OCI-LY7 (cell line): ENCODE measurements around the gene CHKA. TPM values are rescaled to one million over a fixed set of nuclear protein-coding genes. Genes with fewer than 3 reads are reported as not detected.

Experiments used
- BruUV-seq: library from RNA; stranded (reverse); fragments of 400-500 nt; replicated peaks from 2 replicates; lab custom pipeline; 2021; lab: Mats Ljungman, UMichigan
- CTCF ChIA-PET: fragments of 300-600 bp; sonication (Branson Sonifier 250); formaldehyde crosslinking; loops from one replicate; lab custom pipeline; 2022; ENCODE audit warnings: antibody characterized with exemption; ENCODE audit not compliant: unreplicated experiment; lab: Charles Lee
- POLR2A ChIA-PET: fragments of 300-600 bp; sonication (Branson Sonifier 250); formaldehyde crosslinking; loops from one replicate; lab custom pipeline; 2022; ENCODE audit warnings: antibody characterized with exemption; lab: Charles Lee
- DNase-seq: peaks from one replicate; pipeline ENCODE4 v3.0.0-alpha.2; 2015; ENCODE audit warnings: low spot score
- H2AFZ ChIP-seq: fragments of 200-600 bp; sonication (generic), shearing (Covaris generic); 2 replicates; pipeline ENCODE4 v1.6.1; 2014; ENCODE audit warnings: mild to moderate bottlenecking, antibody characterized with exemption, low read length, moderate library complexity
- H3K27ac ChIP-seq: fragments of 200-600 bp; sonication (generic); 2 replicates; pipeline ENCODE4 v1.5.1; 2014; ENCODE audit warnings: mixed run types, low read depth, mild to moderate bottlenecking, moderate library complexity, low read length, inconsistent platforms; ENCODE audit not compliant: poor library complexity, severe bottlenecking
- H3K36me3 ChIP-seq: fragments of 200-600 bp; sonication (generic); 2 replicates; pipeline ENCODE4 v1.6.1; 2014; ENCODE audit warnings: mild to moderate bottlenecking, antibody characterized with exemption, low read length, moderate library complexity, mixed read lengths; ENCODE audit not compliant: insufficient read depth
- H3K4me1 ChIP-seq: fragments of 200-600 bp; sonication (generic); 2 replicates; pipeline ENCODE4 v1.5.1; 2014; ENCODE audit warnings: mild to moderate bottlenecking, low read length; ENCODE audit not compliant: insufficient read depth, poor library complexity, severe bottlenecking
- H3K4me2 ChIP-seq: fragments of 200-600 bp; sonication (generic); 2 replicates; pipeline ENCODE4 v1.6.1; 2014; ENCODE audit warnings: mild to moderate bottlenecking, low read length
- H3K4me3 ChIP-seq: fragments of 200-600 bp; sonication (generic); 2 replicates; pipeline ENCODE4 v1.5.1; 2014; ENCODE audit warnings: mild to moderate bottlenecking, low read depth, low read length; ENCODE audit not compliant: poor library complexity, severe bottlenecking
- H3K79me2 ChIP-seq: fragments of 200-600 bp; sonication (generic); 2 replicates; pipeline ENCODE4 v1.6.1; 2016; ENCODE audit warnings: low read depth, mild to moderate bottlenecking, low read length, moderate library complexity, mixed read lengths; ENCODE audit not compliant: insufficient read depth
- H3K9me2 ChIP-seq: fragments of 200-600 bp; sonication (generic); 2 replicates; pipeline ENCODE4 v1.6.1; 2016; ENCODE audit warnings: mild to moderate bottlenecking, low read length, mixed read lengths; ENCODE audit not compliant: insufficient read depth
- H3K9me3 ChIP-seq: fragments of 200-600 bp; sonication (generic); 2 replicates; pipeline ENCODE4 v1.6.1; 2014; ENCODE audit warnings: mild to moderate bottlenecking, mixed run types, low read length, mixed read lengths
- H4K20me1 ChIP-seq: fragments of 200-600 bp; sonication (generic); 2 replicates; pipeline ENCODE4 v1.6.1; 2014; ENCODE audit warnings: mild to moderate bottlenecking, antibody characterized with exemption, low read length, moderate library complexity, mixed read lengths; ENCODE audit not compliant: insufficient read depth
- EZH2phosphoT487 ChIP-seq: fragments of 200-600 bp; sonication (generic); IDR thresholded peaks from 2 replicates; pipeline ENCODE4 v1.6.1; 2018; ENCODE audit warnings: low read depth, borderline replicate concordance, mild to moderate bottlenecking, mixed run types, antibody characterized with exemption, low read length, moderate library complexity, mixed read lengths
- intact Hi-C: fragments of 100-400 bp; cut with micrococcal nuclease; formaldehyde crosslinking; loops from one replicate; pipeline ENCODE4 v1.10.0; 2022; ENCODE audit not compliant: unreplicated experiment
- total RNA-seq, 2 experiments: library from RNA; depleted of rRNA in 1 of 2; stranded (reverse); fragments of >200 nt in 1 of 2; shearing (Covaris generic) in 1 of 2; gene quantifications; 2 replicates each; pipeline ENCODE4 v1.2.3, GENCODE V29; 2014 to 2022
- TF ChIP-seq, protein P1 (sequence below): fragments of 200-600 bp; sonication (generic); conservative IDR thresholded peaks from 2 replicates; pipeline ENCODE4 v1.5.1; 2014; ENCODE audit warnings: mild to moderate bottlenecking, antibody characterized with exemption, low read length, moderate library complexity, mixed read lengths

Gene CHKA
- total RNA-seq, 2 experiments from 2014 or later = 36.1 to 47.2 TPM

DNA sequence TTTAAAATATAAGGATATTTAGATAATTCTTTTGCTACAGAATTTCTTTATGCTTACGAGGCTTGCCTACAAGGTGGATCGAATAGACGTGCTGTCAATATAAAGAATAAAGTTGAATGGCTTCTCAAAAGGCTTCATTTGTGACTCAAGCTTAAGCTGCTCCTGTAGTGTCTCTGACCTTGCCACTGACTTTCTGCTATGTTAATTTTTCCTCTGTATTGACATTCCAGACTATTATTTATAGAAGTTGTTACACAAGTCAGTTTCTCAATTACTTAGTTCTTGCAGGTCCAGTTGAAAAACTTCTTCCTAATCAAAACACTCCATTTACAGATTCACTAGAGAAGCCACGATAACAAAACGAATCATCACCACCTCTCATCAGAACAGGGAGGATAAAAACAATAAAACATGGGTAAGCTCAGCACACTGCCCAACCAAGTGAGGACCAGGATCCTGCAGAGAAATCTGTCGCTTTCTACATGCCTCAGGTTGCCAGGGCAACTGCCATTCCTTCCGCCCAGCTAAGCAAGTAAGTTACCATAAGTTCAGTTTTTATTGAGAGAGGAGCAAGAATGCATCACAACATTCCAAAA, 39.0 kb upstream of the CHKA start:
- no peak for DNase-seq
- H3K4me2 ChIP-seq = no peak overlapping the region
- POLR2A ChIA-PET = interaction anchor here (0.5 to 0.7 kb wide), 2 partner anchors 34 to 382 kb away, joined by 3 read pairs; no protein-coding TSS in a partner anchor
- no peaks in the 10 kb centered on the region for H3K9me2 ChIP-seq
- TF ChIP-seq, protein P1, sequence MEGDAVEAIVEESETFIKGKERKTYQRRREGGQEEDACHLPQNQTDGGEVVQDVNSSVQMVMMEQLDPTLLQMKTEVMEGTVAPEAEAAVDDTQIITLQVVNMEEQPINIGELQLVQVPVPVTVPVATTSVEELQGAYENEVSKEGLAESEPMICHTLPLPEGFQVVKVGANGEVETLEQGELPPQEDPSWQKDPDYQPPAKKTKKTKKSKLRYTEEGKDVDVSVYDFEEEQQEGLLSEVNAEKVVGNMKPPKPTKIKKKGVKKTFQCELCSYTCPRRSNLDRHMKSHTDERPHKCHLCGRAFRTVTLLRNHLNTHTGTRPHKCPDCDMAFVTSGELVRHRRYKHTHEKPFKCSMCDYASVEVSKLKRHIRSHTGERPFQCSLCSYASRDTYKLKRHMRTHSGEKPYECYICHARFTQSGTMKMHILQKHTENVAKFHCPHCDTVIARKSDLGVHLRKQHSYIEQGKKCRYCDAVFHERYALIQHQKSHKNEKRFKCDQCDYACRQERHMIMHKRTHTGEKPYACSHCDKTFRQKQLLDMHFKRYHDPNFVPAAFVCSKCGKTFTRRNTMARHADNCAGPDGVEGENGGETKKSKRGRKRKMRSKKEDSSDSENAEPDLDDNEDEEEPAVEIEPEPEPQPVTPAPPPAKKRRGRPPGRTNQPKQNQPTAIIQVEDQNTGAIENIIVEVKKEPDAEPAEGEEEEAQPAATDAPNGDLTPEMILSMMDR = no peak
- no peak for TF ChIP-seq EZH2phosphoT487
- no peaks in the 10 kb centered on the region for H3K36me3 ChIP-seq
- H3K4me1 ChIP-seq = peaks cover 3% of the 10 kb centered on the region
- H4K20me1 ChIP-seq = no peaks in the 10 kb centered on the region
- H3K4me3 ChIP-seq = no peak overlapping the region
- no peaks in the 10 kb centered on the region for H3K79me2 ChIP-seq
- intact Hi-C loops = no loop called here
- BruUV-seq = no TSS peak
- no peaks in the 10 kb centered on the region for H3K9me3 ChIP-seq
- CTCF ChIA-PET = no interaction called here
- no peak overlapping the region for H3K27ac ChIP-seq
- H2AFZ ChIP-seq = no peak overlapping the region

DNA sequence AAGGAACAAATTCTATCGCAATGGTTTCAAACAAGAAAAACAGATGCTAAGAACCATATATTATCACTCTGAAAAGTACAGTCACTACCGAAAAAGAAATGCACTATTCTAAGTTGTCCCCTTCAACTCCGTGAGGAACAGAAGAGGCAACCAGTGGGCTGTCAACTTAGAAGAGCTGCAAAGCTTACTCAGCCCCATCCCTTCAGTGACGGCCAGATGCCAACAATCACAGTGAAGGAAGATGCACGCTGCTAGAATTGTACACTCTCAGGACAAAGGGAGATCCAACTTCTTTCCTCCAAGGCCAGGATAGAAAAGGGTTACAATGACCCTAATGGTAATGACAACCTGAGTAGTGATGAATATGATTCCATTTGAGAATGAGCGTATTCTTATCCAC, 38.5 kb upstream of the CHKA start:
- H3K9me3 ChIP-seq = no peaks in the 10 kb centered on the region
- no peak overlapping the region for H3K4me3 ChIP-seq
- intact Hi-C loops = no loop called here
- no peak overlapping the region for H3K27ac ChIP-seq
- POLR2A ChIA-PET = interaction anchor here (0.5 to 0.7 kb wide), 2 partner anchors 35 to 383 kb away, joined by 3 read pairs; no protein-coding TSS in a partner anchor
- CTCF ChIA-PET = no interaction called here
- BruUV-seq = no TSS peak
- H3K9me2 ChIP-seq = no peaks in the 10 kb centered on the region
- H3K79me2 ChIP-seq = no peaks in the 10 kb centered on the region
- TF ChIP-seq EZH2phosphoT487 = no peak
- TF ChIP-seq, protein P1 = no peak
- no peak overlapping the region for H3K4me2 ChIP-seq
- H3K36me3 ChIP-seq = no peaks in the 10 kb centered on the region
- no peak for DNase-seq
- H2AFZ ChIP-seq = no peak overlapping the region
- H3K4me1 ChIP-seq = peaks cover 3% of the 10 kb centered on the region
- H4K20me1 ChIP-seq = no peaks in the 10 kb centered on the region

DNA sequence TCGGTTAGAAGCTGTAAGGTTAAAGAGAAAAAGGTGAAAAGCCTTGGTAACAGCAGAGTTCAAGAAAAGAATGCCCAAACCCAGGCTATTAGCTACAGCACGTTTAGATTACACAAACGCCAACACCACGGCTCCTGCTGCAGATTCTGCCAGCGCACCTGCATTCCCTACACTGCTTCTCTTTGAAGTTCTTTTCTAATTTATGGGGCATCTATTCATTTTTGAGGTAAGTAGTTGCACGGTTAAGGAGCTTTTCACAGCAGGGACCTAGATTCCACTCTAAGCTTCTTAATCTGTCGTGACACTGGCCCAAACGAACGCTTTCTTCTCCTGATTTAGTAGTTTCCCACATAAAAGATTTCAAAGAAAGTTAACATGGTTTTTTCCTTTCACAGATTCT, 38.0 kb upstream of the CHKA start:
- Histone ChIP-seq H3K9me2 (no peaks in the 10 kb centered on the region), H3K36me3 (no peaks in the 10 kb centered on the region), H3K4me3 (no peak overlapping the region), H3K4me2 (no peak overlapping the region), H4K20me1 (no peaks in the 10 kb centered on the region), H3K4me1 (peaks cover 1% of the 10 kb centered on the region), H3K79me2 (no peaks in the 10 kb centered on the region), H3K27ac (no peak overlapping the region), H2AFZ (no peak overlapping the region), H3K9me3 (no peaks in the 10 kb centered on the region)
- no peak for DNase-seq
- ChIA-PET POLR2A (no interaction called here), CTCF (no interaction called here)
- TF ChIP-seq, protein P1 = no peak
- TF ChIP-seq EZH2phosphoT487 = no peak
- no TSS peak for BruUV-seq
- intact Hi-C loops = no loop called here
